GM12878 (cell line): ENCODE results near the gene UVRAG. TPM values are rescaled to one million over a fixed set of nuclear protein-coding genes. Genes with fewer than 3 reads are reported as not detected.

Source experiments
- ATAC-seq: fragments of 200-7000 bp; cut with Tn5 transposase; 3 replicates; pipeline ENCODE4 v1.9.1; 2020; ENCODE audit warnings: mild to moderate bottlenecking, moderate library complexity
- BruUV-seq: library from RNA; stranded (reverse); fragments of 400-500 nt; replicated peaks from 2 replicates; lab custom pipeline; 2021; lab: Mats Ljungman, UMichigan
- CTCF ChIA-PET: fragments of 300-600 bp; sonication (Branson Sonifier 250); formaldehyde crosslinking; extraction: SDS; loops from one replicate; lab custom pipeline; 2021; ENCODE audit warnings: inconsistent platforms; lab: Yijun Ruan, JAX
- POLR2A ChIA-PET: fragments of 350-600 bp; formaldehyde crosslinking; extraction: SDS; loops from one replicate; lab custom pipeline; 2021; ENCODE audit warnings: inconsistent platforms; lab: Charles Lee
- RAD21 ChIA-PET: fragments of 300-600 bp; sonication (Branson Sonifier 250); formaldehyde crosslinking; loops from one replicate; lab custom pipeline; 2023; ENCODE audit warnings: antibody characterized with exemption; ENCODE audit not compliant: unreplicated experiment; lab: Charles Lee
- SMC1A ChIA-PET: fragments of 300-600 bp; sonication (Branson Sonifier 250); formaldehyde crosslinking; loops from one replicate; lab custom pipeline; 2023; ENCODE audit not compliant: unreplicated experiment, uncharacterized antibody; lab: Charles Lee
- DNase-seq: peaks from one replicate; pipeline ENCODE4 v3.0.0-alpha.2; 2011; ENCODE audit warnings: low read depth, low spot score
- FAIRE-seq: peaks from 3 replicates; lab custom pipeline; 2011; peaks lifted over from hg19 to GRCh38; lab: Jason Lieb, UNC
- H2AFZ ChIP-seq: 2 replicates; pipeline ENCODE4 v1.6.0; 2011; ENCODE audit warnings: low read depth, low read length, control low read depth; ENCODE audit not compliant: control insufficient read depth
- H3K27ac ChIP-seq: 2 replicates; pipeline ENCODE4 v1.5.1; 2011; ENCODE audit warnings: control low read depth; ENCODE audit not compliant: control insufficient read depth, insufficient read depth
- H3K27me3 ChIP-seq, 2 experiments: replicated peaks in 1 of 2; 2 replicates each; pipeline versions ENCODE4 v1.6.0 to v1.6.1; 2011; ENCODE audit warnings: low read length in 1 of 2; ENCODE audit not compliant: control insufficient read depth in 2 of 2, insufficient read depth in 2 of 2
- H3K36me3 ChIP-seq, 2 experiments: 2 replicates each; pipeline ENCODE4 v1.5.1; 2011; ENCODE audit warnings: low read length in 1 of 2; ENCODE audit not compliant: control insufficient read depth in 2 of 2, insufficient read depth in 2 of 2
- H3K4me1 ChIP-seq: 2 replicates; pipeline ENCODE4 v1.6.1; 2011; ENCODE audit warnings: mild to moderate bottlenecking, low read length, moderate library complexity, mixed read lengths; ENCODE audit not compliant: control insufficient read depth, insufficient read depth
- H3K4me2 ChIP-seq: 2 replicates; pipeline ENCODE4 v1.6.0; 2011; ENCODE audit warnings: control low read depth; ENCODE audit not compliant: control insufficient read depth, insufficient read depth
- H3K4me3 ChIP-seq: fragments of 200-600 bp; sonication (generic); 2 replicates; pipeline ENCODE4 v1.5.1; 2016
- H3K79me2 ChIP-seq: 2 replicates; pipeline ENCODE4 v1.6.0; 2011; ENCODE audit warnings: low read length; ENCODE audit not compliant: control insufficient read depth, insufficient read depth
- H3K9ac ChIP-seq: 2 replicates; pipeline ENCODE4 v1.8.0; 2011; ENCODE audit warnings: low read length, control low read depth, mixed read lengths; ENCODE audit not compliant: control insufficient read depth, insufficient read depth
- H3K9me3 ChIP-seq: replicated peaks from 3 replicates; pipeline ENCODE4 v1.5.1; 2011; ENCODE audit warnings: mild to moderate bottlenecking, low read length; ENCODE audit not compliant: control insufficient read depth, insufficient read depth
- H4K20me1 ChIP-seq: 2 replicates; pipeline ENCODE4 v1.6.0; 2011; ENCODE audit not compliant: control insufficient read depth, insufficient read depth
- NFYB ChIP-seq: IDR thresholded peaks from 2 replicates; pipeline ENCODE4 v1.6.1; 2011; ENCODE audit warnings: low read depth, mild to moderate bottlenecking, low read length, improper control_type of control experiment, moderate library complexity; ENCODE audit not compliant: insufficient read depth
- NR2C1 ChIP-seq: fragments of 450-650 bp; IDR thresholded peaks from 2 replicates; pipeline ENCODE4 v1.6.1; 2017; ENCODE audit warnings: antibody characterized with exemption, mild to moderate bottlenecking, moderate library complexity
- SMAD1 ChIP-seq: fragments of 450-650 bp; IDR thresholded peaks from 2 replicates; pipeline ENCODE4 v1.6.1; 2018; ENCODE audit warnings: mild to moderate bottlenecking, low read depth; ENCODE audit not compliant: partially characterized antibody
- ZBED1 ChIP-seq: IDR thresholded peaks from 2 replicates; pipeline ENCODE4 v1.6.1; 2016; ENCODE audit warnings: borderline replicate concordance
- WGBS: methylation state at CpG from one replicate; pipeline ENCODE4 v1.1.6; 2016; ENCODE audit warnings: low lambda C conversion rate; ENCODE audit not compliant: insufficient replicate concordance, insufficient coverage; ENCODE audit errors: missing lambda C conversion rate; 5-methylcytosine and 5-hydroxymethylcytosine counted together
- in situ Hi-C: fragments of 300-500 bp; cut with MboI; formaldehyde crosslinking; loops from 9 replicates; pipeline ENCODE4 v1.14.3; 2018; ENCODE audit warnings: mixed read lengths
- intact Hi-C: fragments of 100-400 bp; cut with micrococcal nuclease; formaldehyde crosslinking; loops from one replicate; pipeline ENCODE4 v1.14.2; 2022; ENCODE audit not compliant: unreplicated experiment
- polyA plus RNA-seq, 11 experiments: library from polyadenylated mRNA; depleted of rRNA in 4 of 11; unstranded in 6 of 11; stranded (reverse) in 5 of 11; fragments of >200 nt; fragmentation: Nextera tagmentation in 4 of 11; fragmentation: Illumina TruSeq in 1 of 11; extraction: Ambion mirVana in 4 of 11; extraction: Trizol in 1 of 11; gene quantifications; 1 replicate in 1 of 11; 2 replicates in 10 of 11; pipeline versions ENCODE4 v1.2.1 to v1.2.3, GENCODE V29; 2011 to 2016; ENCODE audit warnings: inconsistent platforms in 2 of 11, missing spikeins in 2 of 11, low read depth in 1 of 11
- total RNA-seq, 4 experiments: library from RNA; depleted of rRNA in 3 of 4; stranded (reverse); fragments of >200 nt in 3 of 4; fragmentation: Illumina TruSeq in 1 of 4; extraction: Trizol in 1 of 4; gene quantifications; 2 replicates each; pipeline versions ENCODE4 v1.2.1 to v1.2.3, GENCODE V29; 2013 to 2021
- TF ChIP-seq, protein P1 (sequence below): fragments of 150-350 bp; IDR thresholded peaks from 2 replicates; pipeline ENCODE4 v1.6.1; 2014; ENCODE audit warnings: mild to moderate bottlenecking, low read depth, low read length
- TF ChIP-seq, protein P2 (sequence below): IDR thresholded peaks from 2 replicates; pipeline ENCODE4 v1.6.1; 2011; ENCODE audit warnings: low read depth, low read length, improper control_type of control experiment, borderline replicate concordance

UVRAG gene
- total and polyA plus RNA-seq, 10 of the 15 experiments (the other 5 are each of a cell fraction or from before 2014, with no cell fraction given), result 7.0 to 43.4 (median 37.0) TPM

DNA sequence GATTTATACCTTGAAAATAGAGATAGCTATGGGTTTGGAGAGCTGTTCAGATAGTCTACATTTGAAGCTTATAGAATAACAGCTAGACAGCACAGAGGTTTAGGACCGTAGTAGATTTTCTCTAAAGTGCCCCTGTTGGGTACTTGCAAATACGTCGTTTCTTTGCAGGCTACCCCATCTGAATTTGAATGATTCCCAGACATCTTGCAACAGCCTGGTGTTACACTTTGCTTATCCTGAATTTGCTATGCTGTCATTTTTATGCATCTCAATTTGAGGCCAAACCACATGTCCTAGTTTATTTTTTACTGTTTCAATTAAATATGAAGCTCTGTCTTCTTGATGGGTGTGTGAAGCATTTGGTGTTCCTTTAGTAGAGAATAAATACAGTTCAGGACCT, 249.2 kb downstream of the UVRAG start (continued):
- TF ChIP-seq, protein P1, sequence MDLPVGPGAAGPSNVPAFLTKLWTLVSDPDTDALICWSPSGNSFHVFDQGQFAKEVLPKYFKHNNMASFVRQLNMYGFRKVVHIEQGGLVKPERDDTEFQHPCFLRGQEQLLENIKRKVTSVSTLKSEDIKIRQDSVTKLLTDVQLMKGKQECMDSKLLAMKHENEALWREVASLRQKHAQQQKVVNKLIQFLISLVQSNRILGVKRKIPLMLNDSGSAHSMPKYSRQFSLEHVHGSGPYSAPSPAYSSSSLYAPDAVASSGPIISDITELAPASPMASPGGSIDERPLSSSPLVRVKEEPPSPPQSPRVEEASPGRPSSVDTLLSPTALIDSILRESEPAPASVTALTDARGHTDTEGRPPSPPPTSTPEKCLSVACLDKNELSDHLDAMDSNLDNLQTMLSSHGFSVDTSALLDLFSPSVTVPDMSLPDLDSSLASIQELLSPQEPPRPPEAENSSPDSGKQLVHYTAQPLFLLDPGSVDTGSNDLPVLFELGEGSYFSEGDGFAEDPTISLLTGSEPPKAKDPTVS, result no peak

GRCh38 chr11:76067099-76067498, 252.1 kb downstream of the UVRAG start:
- no peak overlapping the region for H3K9ac ChIP-seq
- no peak overlapping the region for H3K4me3 ChIP-seq
- no peak overlapping the region for H3K4me2 ChIP-seq
- 100% methylated on average over 2 of the region's 2 CpGs for WGBS
- DNase-seq, result no peak
- POLR2A ChIA-PET, result no interaction called here
- no peak overlapping the region for H3K27ac ChIP-seq
- H3K36me3 ChIP-seq, result peaks cover 3 to 36% of the 10 kb centered on the region in 2 experiments
- H2AFZ ChIP-seq, result no peak overlapping the region
- in situ Hi-C loops, result no loop called here
- no peaks in the 10 kb centered on the region for H3K9me3 ChIP-seq
- no TSS peak for BruUV-seq
- H4K20me1 ChIP-seq, result no peaks in the 10 kb centered on the region
- peaks cover 10% of the 10 kb centered on the region for H3K4me1 ChIP-seq
- intact Hi-C loops, result no loop called here
- no peak for TF ChIP-seq SMAD1
- TF ChIP-seq NR2C1, result no peak
- no peak for TF ChIP-seq NFYB
- TF ChIP-seq, protein P2, sequence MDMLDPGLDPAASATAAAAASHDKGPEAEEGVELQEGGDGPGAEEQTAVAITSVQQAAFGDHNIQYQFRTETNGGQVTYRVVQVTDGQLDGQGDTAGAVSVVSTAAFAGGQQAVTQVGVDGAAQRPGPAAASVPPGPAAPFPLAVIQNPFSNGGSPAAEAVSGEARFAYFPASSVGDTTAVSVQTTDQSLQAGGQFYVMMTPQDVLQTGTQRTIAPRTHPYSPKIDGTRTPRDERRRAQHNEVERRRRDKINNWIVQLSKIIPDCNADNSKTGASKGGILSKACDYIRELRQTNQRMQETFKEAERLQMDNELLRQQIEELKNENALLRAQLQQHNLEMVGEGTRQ, result no peak
- no peak for TF ChIP-seq ZBED1
- no peak for ATAC-seq
- SMC1A ChIA-PET, result interaction anchor here (2.4 kb wide), 1 partner anchor 14 kb away, joined by 6 read pairs; no protein-coding TSS in a partner anchor
- CTCF ChIA-PET, result interaction anchor here (0.8 kb wide), 1 partner anchor 58 kb away, joined by 3 read pairs; no protein-coding TSS in a partner anchor
- RAD21 ChIA-PET, result no interaction called here
- no peaks in the 10 kb centered on the region for H3K27me3 ChIP-seq
- no peak for FAIRE-seq
- no peaks in the 10 kb centered on the region for H3K79me2 ChIP-seq
